Breast epithelium (tissue), 4 donors: Measurements from ENCODE around the gene FHIT. TPM values are rescaled to one million over a fixed set of nuclear protein-coding genes. Genes with fewer than 3 reads are reported as not detected.
A peak's percentile ranks its signal among the peaks of the same experiment; 100 is the strongest.

Experiments used
- DNase-seq, 2 donors: peaks; one replicate each; pipeline ENCODE4 v3.0.0-alpha.2; 2019; ENCODE audit warnings: low spot score in 2 of 2
- H3K27ac ChIP-seq, 2 donors: fragments of 200-600 bp; sonication (generic) in 1 of 2; one replicate each; pipeline ENCODE4 v1.5.1; 2016 to 2019; ENCODE audit warnings: mild to moderate bottlenecking in 1 of 2
- H3K27me3 ChIP-seq, 2 donors: fragments of 200-600 bp; sonication (generic) in 1 of 2; one replicate each; pipeline versions ENCODE4 v1.5.1 to v1.6.0; 2017 to 2019; ENCODE audit warnings: control low read depth in 1 of 2, mild to moderate bottlenecking in 1 of 2
- H3K36me3 ChIP-seq: fragments of 200-600 bp; one replicate; pipeline ENCODE4 v1.5.1; 2019
- H3K4me1 ChIP-seq, 2 donors: fragments of 200-600 bp; sonication (generic); one replicate each; pipeline ENCODE4 v1.5.1; 2016 to 2019; ENCODE audit warnings: control low read depth in 1 of 2
- H3K4me3 ChIP-seq, 3 donors: fragments of 200-600 bp; sonication (generic); 1 replicate in 2 of 3; 2 replicates in 1 of 3; pipeline ENCODE4 v1.5.1; 2016 to 2019; ENCODE audit warnings: mild to moderate bottlenecking in 3 of 3, moderate library complexity in 2 of 3
- H3K9me3 ChIP-seq, 2 donors: fragments of 200-600 bp; sonication (generic) in 1 of 2; one replicate each; pipeline ENCODE4 v1.5.1; 2016 to 2019; ENCODE audit warnings: control low read depth in 1 of 2
- POLR2A ChIP-seq: fragments of 450-650 bp; IDR thresholded peaks from one replicate; pipeline ENCODE4 v1.6.1; 2016; ENCODE audit warnings: antibody characterized with exemption, mild to moderate bottlenecking, moderate library complexity
- POLR2AphosphoS5 ChIP-seq, 3 donors: sonication (generic); formaldehyde crosslinking; IDR thresholded peaks; one replicate each; pipeline ENCODE4 v1.6.1; 2017; ENCODE audit warnings: antibody characterized with exemption in 3 of 3
- intact Hi-C: fragments of 100-400 bp; cut with DNase I; formaldehyde crosslinking; loops from one replicate; pipeline ENCODE4 v1.15.1; 2023; ENCODE audit warnings: low total_unique reads
- total RNA-seq, 3 donors: library from RNA; depleted of rRNA; stranded (reverse); fragments of >200 nt; gene quantifications; one replicate each; pipeline ENCODE4 v1.1.0, GENCODE V29; 2016
- TF ChIP-seq, protein P1 (sequence below), 3 donors: fragments of 450-650 bp; IDR thresholded peaks; one replicate each; pipeline ENCODE4 v1.5.1; 2016 to 2017; ENCODE audit warnings: antibody characterized with exemption in 3 of 3, mild to moderate bottlenecking in 3 of 3, moderate library complexity in 3 of 3

Gene FHIT
- total RNA-seq, 3 donors from 2014 or later = 9.0 to 19.2 (median 17.7) TPM

DNA sequence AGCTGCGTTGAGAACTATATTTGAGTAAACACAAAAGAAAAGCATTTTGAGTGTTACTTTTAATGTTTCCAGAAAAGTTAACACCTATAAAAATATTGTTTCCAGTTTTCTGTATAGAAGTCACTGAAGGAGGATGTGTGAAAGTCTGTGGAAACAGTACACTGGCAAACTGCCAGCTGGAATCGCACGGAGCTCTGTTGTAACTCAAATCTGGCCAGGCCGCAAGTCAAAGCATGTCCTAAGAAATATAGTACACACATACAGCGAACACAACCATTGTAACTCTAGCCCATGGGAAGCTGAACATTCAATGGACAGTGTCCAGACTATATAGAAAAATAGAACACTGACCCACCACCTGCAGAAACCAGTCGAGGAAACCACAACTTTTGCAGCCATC is 657.2 kb downstream of the FHIT start:
- H3K4me1 ChIP-seq = no peaks in the 10 kb centered on the region
- no peaks in the 10 kb centered on the region for H3K36me3 ChIP-seq
- no peak overlapping the region for H3K27ac ChIP-seq
- DNase-seq = peak; percentile 76 to 83
- H3K9me3 ChIP-seq = no peaks in the 10 kb centered on the region
- H3K27me3 ChIP-seq = no peaks in the 10 kb centered on the region
- TF ChIP-seq POLR2A (no peak), POLR2AphosphoS5 (IDR thresholded peaks at IDR 0.05) (no peak)
- TF ChIP-seq, protein P1, sequence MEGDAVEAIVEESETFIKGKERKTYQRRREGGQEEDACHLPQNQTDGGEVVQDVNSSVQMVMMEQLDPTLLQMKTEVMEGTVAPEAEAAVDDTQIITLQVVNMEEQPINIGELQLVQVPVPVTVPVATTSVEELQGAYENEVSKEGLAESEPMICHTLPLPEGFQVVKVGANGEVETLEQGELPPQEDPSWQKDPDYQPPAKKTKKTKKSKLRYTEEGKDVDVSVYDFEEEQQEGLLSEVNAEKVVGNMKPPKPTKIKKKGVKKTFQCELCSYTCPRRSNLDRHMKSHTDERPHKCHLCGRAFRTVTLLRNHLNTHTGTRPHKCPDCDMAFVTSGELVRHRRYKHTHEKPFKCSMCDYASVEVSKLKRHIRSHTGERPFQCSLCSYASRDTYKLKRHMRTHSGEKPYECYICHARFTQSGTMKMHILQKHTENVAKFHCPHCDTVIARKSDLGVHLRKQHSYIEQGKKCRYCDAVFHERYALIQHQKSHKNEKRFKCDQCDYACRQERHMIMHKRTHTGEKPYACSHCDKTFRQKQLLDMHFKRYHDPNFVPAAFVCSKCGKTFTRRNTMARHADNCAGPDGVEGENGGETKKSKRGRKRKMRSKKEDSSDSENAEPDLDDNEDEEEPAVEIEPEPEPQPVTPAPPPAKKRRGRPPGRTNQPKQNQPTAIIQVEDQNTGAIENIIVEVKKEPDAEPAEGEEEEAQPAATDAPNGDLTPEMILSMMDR (IDR thresholded peaks at IDR 0.05) = no peak
- intact Hi-C loops = no loop called here
- H3K4me3 ChIP-seq = no peak overlapping the region

DNA sequence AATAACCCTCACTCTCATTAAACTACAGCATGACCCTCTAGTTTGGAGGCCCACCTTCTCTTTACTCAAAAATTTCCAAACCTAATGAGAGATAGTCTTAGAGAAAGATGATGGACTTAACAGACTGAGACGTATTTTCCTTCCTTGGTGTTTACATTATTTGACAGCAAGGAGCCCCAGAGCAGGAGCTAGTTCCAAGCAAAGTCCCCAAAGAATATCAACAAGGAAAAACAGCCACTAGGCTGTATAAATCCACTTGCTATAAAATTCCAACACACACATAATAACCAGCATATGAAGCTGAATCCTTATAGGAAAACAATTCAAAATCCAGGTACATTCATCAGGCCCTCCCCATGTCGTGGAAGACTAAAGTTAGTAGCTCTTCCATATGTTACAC is 660.0 kb downstream of the FHIT start:
- no peak overlapping the region for H3K27ac ChIP-seq
- H3K9me3 ChIP-seq = no peaks in the 10 kb centered on the region
- no peaks in the 10 kb centered on the region for H3K36me3 ChIP-seq
- H3K4me3 ChIP-seq = no peak overlapping the region
- no peak for TF ChIP-seq POLR2AphosphoS5 (IDR thresholded peaks at IDR 0.05)
- TF ChIP-seq, protein P1 (IDR thresholded peaks at IDR 0.05) = no peak
- TF ChIP-seq POLR2A = no peak
- DNase-seq = no peak
- no peaks in the 10 kb centered on the region for H3K4me1 ChIP-seq
- H3K27me3 ChIP-seq = no peaks in the 10 kb centered on the region
- intact Hi-C loops = no loop called here

DNA sequence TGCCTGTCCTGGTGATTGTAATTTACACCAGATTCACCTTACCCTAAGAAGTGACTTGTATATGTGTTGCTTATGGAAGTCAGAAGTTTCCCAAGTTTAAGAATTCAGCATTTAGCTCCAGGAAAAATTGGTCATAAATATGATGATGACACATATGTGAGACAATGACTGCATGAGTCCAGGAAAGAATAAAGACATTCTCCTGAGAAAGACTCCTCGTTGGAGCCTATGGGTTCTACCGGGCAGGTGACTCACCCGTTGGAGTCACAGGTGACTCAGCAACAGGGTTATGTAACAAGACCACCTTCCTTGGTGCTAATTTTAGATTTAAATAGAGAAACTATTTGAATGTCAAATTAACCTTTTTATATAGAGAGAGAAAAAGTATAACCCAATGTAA is 662.4 kb downstream of the FHIT start:
- DNase-seq = no peak
- TF ChIP-seq POLR2A (no peak), POLR2AphosphoS5 (IDR thresholded peaks at IDR 0.05) (no peak)
- TF ChIP-seq, protein P1 (IDR thresholded peaks at IDR 0.05) = no peak
- Histone ChIP-seq H3K27ac (no peak overlapping the region), H3K4me3 (no peak overlapping the region), H3K36me3 (no peaks in the 10 kb centered on the region), H3K27me3 (no peaks in the 10 kb centered on the region), H3K9me3 (no peaks in the 10 kb centered on the region), H3K4me1 (no peaks in the 10 kb centered on the region)
- intact Hi-C loops = no loop called here

DNA sequence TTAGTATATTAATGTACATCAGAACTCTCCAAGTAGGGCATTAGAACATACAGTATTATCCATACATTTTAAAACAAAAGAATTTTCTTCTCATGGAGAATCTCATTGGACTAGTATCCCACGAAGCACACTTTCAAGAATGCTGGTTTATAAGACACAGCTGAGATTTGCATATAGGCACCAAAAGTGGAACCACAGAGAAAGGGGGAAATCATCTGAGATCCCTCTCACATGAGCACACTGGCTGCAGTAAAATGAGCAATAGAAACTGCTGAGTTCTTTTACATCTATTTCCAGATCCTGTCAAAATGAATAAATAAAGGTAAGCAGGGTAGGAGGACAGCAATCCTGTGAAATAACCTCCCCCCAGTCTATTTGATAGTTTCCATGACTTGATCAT is 665.3 kb downstream of the FHIT start:
- Histone ChIP-seq H3K9me3 (no peaks in the 10 kb centered on the region), H3K4me1 (no peaks in the 10 kb centered on the region), H3K36me3 (no peaks in the 10 kb centered on the region), H3K27ac (no peak overlapping the region), H3K27me3 (no peaks in the 10 kb centered on the region), H3K4me3 (no peak overlapping the region)
- intact Hi-C loops = no loop called here
- no peak for DNase-seq
- no peak for TF ChIP-seq POLR2A
- no peak for TF ChIP-seq POLR2AphosphoS5 (IDR thresholded peaks at IDR 0.05)
- TF ChIP-seq, protein P1 (IDR thresholded peaks at IDR 0.05) = no peak

DNA sequence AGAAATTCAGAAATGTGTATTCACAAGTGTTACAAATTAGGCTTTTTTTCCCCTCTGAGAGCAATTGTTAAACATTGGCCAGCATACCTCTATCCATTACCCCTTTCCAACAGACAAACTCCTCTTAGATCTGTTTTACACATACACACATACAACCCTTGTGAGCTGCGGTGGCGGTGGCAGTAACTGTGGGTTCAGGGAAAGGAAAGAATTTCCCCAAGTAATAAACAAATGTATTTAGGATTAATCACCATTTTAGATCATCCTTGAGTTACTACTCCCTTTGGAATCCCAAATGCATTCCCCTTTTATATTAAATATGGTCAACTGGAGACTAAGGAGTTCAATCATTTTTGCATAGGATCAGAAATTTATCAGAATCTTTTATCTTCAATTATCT is 667.0 kb downstream of the FHIT start:
- DNase-seq = no peak
- Histone ChIP-seq H3K9me3 (no peaks in the 10 kb centered on the region), H3K4me3 (no peak overlapping the region), H3K4me1 (no peaks in the 10 kb centered on the region), H3K36me3 (no peaks in the 10 kb centered on the region), H3K27me3 (no peaks in the 10 kb centered on the region), H3K27ac (no peak overlapping the region)
- no peak for TF ChIP-seq POLR2AphosphoS5 (IDR thresholded peaks at IDR 0.05)
- TF ChIP-seq, protein P1 (IDR thresholded peaks at IDR 0.05) = no peak
- TF ChIP-seq POLR2A = no peak
- intact Hi-C loops = no loop called here
